SK-N-SH (cell line): Measurements from ENCODE around the gene IGSF5. TPM values are rescaled to one million over a fixed set of nuclear protein-coding genes. Genes with fewer than 3 reads are reported as not detected.
"Not testable (repeated sequence)": the region's sequence is repeated elsewhere in the genome, so short reads cannot be mapped to it uniquely, and the experiment has no call there.

Source experiments
- CTCF ChIA-PET: fragments of 300-600, 350-600 bp; formaldehyde crosslinking; extraction: SDS; loops from one replicate; lab custom pipeline; 2021; lab: Yijun Ruan, JAX
- POLR2A ChIA-PET: fragments of 350-600 bp; sonication (Branson Sonifier 250); formaldehyde crosslinking; extraction: SDS; loops from one replicate; lab custom pipeline; 2020; ENCODE audit warnings: antibody characterized with exemption, inconsistent platforms; lab: Yijun Ruan, JAX
- DNase-seq: peaks from one replicate; pipeline ENCODE4 v3.0.0; 2012
- H2AFZ ChIP-seq: fragments of 200-600 bp; sonication (generic); 2 replicates; pipeline ENCODE4 v1.8.1; 2016; ENCODE audit warnings: antibody characterized with exemption, mild to moderate bottlenecking, low read depth
- H3F3A ChIP-seq: fragments of 200-600 bp; sonication (generic); replicated peaks from 2 replicates; pipeline ENCODE3; 2016; ENCODE audit warnings: antibody characterized with exemption, mild to moderate bottlenecking; ENCODE audit not compliant: insufficient read depth
- H3K27ac ChIP-seq, 2 experiments: fragments of 200-500 bp in 1 of 2; fragments of 200-600 bp in 1 of 2; sonication (Bioruptor generic) in 1 of 2; sonication (generic), shearing (Covaris generic) in 1 of 2; 2 replicates each; pipeline versions ENCODE4 v1.5.1 to v1.6.1; 2014 to 2016; ENCODE audit warnings: low read depth in 2 of 2, inconsistent platforms in 1 of 2, low read length in 1 of 2, mild to moderate bottlenecking in 1 of 2, mixed read lengths in 1 of 2
- H3K27me3 ChIP-seq: fragments of 200-600 bp; sonication (generic), shearing (Covaris generic); 2 replicates; pipeline ENCODE4 v1.6.1; 2016; ENCODE audit warnings: mixed run types; ENCODE audit not compliant: insufficient read depth
- H3K36me3 ChIP-seq, 2 experiments: fragments of 200-500 bp in 1 of 2; fragments of 200-600 bp in 1 of 2; sonication (Bioruptor generic) in 1 of 2; sonication (generic) in 1 of 2; replicated peaks in 1 of 2; 2 replicates each; pipeline versions ENCODE3 to v1.5.1; 2014 to 2016; ENCODE audit warnings: low read length in 1 of 2, mild to moderate bottlenecking in 1 of 2; ENCODE audit not compliant: insufficient read depth in 2 of 2, control insufficient read depth in 1 of 2
- H3K4me1 ChIP-seq, 2 experiments: fragments of 200-500 bp in 1 of 2; fragments of 200-600 bp in 1 of 2; sonication (Bioruptor generic) in 1 of 2; sonication (generic), shearing (Covaris generic) in 1 of 2; 2 replicates each; pipeline versions ENCODE4 v1.5.1 to v1.6.1; 2014 to 2016; ENCODE audit warnings: low read depth in 1 of 2, low read length in 1 of 2, mixed run types in 1 of 2; ENCODE audit not compliant: insufficient read depth in 2 of 2, control insufficient read depth in 1 of 2
- H3K4me2 ChIP-seq: fragments of 200-600 bp; sonication (generic), shearing (Covaris generic); 2 replicates; pipeline ENCODE4 v1.6.1; 2017; ENCODE audit warnings: mixed run types
- H3K4me3 ChIP-seq, 2 experiments: fragments of 200-500 bp in 1 of 2; fragments of 200-600 bp in 1 of 2; sonication (Bioruptor generic) in 1 of 2; sonication (generic), shearing (Covaris generic) in 1 of 2; 2 replicates each; pipeline versions ENCODE4 v1.5.1 to v1.8.1; 2014 to 2016; ENCODE audit warnings: low read depth in 2 of 2, inconsistent platforms in 1 of 2, low read length in 1 of 2, mild to moderate bottlenecking in 1 of 2, mixed read lengths in 1 of 2, moderate library complexity in 1 of 2
- H3K79me2 ChIP-seq: fragments of 200-600 bp; sonication (generic); 2 replicates; pipeline ENCODE4 v1.8.1; 2017; ENCODE audit warnings: mild to moderate bottlenecking; ENCODE audit not compliant: insufficient read depth
- H3K9ac ChIP-seq: fragments of 200-600 bp; sonication (generic); 2 replicates; pipeline ENCODE4 v1.6.1; 2017; ENCODE audit warnings: mixed run types
- H3K9me2 ChIP-seq: fragments of 200-600 bp; sonication (generic); 2 replicates; pipeline ENCODE4 v1.6.1; 2017; ENCODE audit warnings: mixed run types
- H3K9me3 ChIP-seq: fragments of 200-600 bp; sonication (generic); 2 replicates; pipeline ENCODE4 v1.6.1; 2017; ENCODE audit warnings: mixed run types, mild to moderate bottlenecking, moderate library complexity
- H4K20me1 ChIP-seq: fragments of 200-600 bp; sonication (generic); 2 replicates; pipeline ENCODE4 v1.6.1; 2017; ENCODE audit warnings: mild to moderate bottlenecking, mixed run types; ENCODE audit not compliant: insufficient read depth
- EP300 ChIP-seq, 2 experiments: IDR thresholded peaks; 2 replicates each; pipeline versions ENCODE4 v1.4.0 to v1.6.1; 2012; ENCODE audit warnings: borderline replicate concordance in 1 of 2, low read depth in 1 of 2, low read length in 1 of 2
- FOXJ3 ChIP-seq: sonication (generic); formaldehyde crosslinking; IDR thresholded peaks from 2 replicates; pipeline ENCODE4 v1.5.1; 2020; ENCODE audit warnings: mild to moderate bottlenecking, missing genetic modification reagents
- NRF1 ChIP-seq: IDR thresholded peaks from 2 replicates; pipeline ENCODE4 v1.6.1; 2012; ENCODE audit warnings: low read depth, mild to moderate bottlenecking, low read length
- RCOR1 ChIP-seq: fragments of 150-350 bp; IDR thresholded peaks from 2 replicates; pipeline ENCODE4 v1.6.1; 2017; ENCODE audit warnings: antibody characterized with exemption, low read length
- REST ChIP-seq: IDR thresholded peaks from 2 replicates; pipeline ENCODE4 v1.6.1; 2012; ENCODE audit warnings: mild to moderate bottlenecking, low read depth, low read length, moderate library complexity
- WGBS: methylation state at CpG from one replicate; pipeline ENCODE4 v1.1.6; 2017; ENCODE audit warnings: low lambda C conversion rate; 5-methylcytosine and 5-hydroxymethylcytosine counted together
- polyA plus RNA-seq, 3 experiments: library from polyadenylated mRNA; depleted of rRNA; stranded (reverse); fragments of >200 nt; gene quantifications; 2 replicates each; pipeline ENCODE4 v1.2.3, GENCODE V29; 2012

The IGSF5 gene
- polyA plus RNA-seq, 1 of the 3 experiments (the other 2 are of a cell fraction) = 0.08 TPM

- TF ChIP-seq REST (no peak), NRF1 (no peak), EP300 (IDR thresholded peaks at IDR 0.05; ENCODE audit: borderline replicate concordance in 1 of 2, low read depth in 1 of 2, low read length in 1 of 2) (no peak), FOXJ3 (no peak), RCOR1 (no peak)
Measured at GRCh38 chr21:39738566-39738965, 6.4 kb upstream of the IGSF5 start (continued).

- H3K36me3 ChIP-seq, H3K4me3 ChIP-seq, H3K79me2 ChIP-seq, H3F3A ChIP-seq, H3K27me3 ChIP-seq, H3K9me2 ChIP-seq, H4K20me1 ChIP-seq, DNase-seq, H3K9me3 ChIP-seq, POLR2A ChIA-PET, H2AFZ ChIP-seq, H3K4me1 ChIP-seq, H3K27ac ChIP-seq, H3K4me2 ChIP-seq, H3K9ac ChIP-seq: not testable (repeated sequence)
- WGBS = 76% methylated on average over 5 of the region's 5 CpGs
- CTCF ChIA-PET = interaction anchor here (1.7 kb wide), 1 partner anchor 24 kb away, joined by 4 read pairs; no protein-coding TSS in a partner anchor
Measured at GRCh38 chr21:39739531-39739930, 5.5 kb upstream of the IGSF5 start.

GRCh38 chr21:39742561-39742960 lies 2.4 kb upstream of the IGSF5 start:
- DNase-seq, POLR2A ChIA-PET, H3K9me2 ChIP-seq, CTCF ChIA-PET, H3K9ac ChIP-seq, H3K27me3 ChIP-seq, H3F3A ChIP-seq, H3K4me2 ChIP-seq, H3K36me3 ChIP-seq, H2AFZ ChIP-seq, H3K9me3 ChIP-seq, H3K79me2 ChIP-seq, H4K20me1 ChIP-seq, H3K27ac ChIP-seq, H3K4me1 ChIP-seq, H3K4me3 ChIP-seq: not testable (repeated sequence)
- WGBS = 24% methylated on average over 3 of the region's 4 CpGs

- H3K79me2 ChIP-seq, POLR2A ChIA-PET, H4K20me1 ChIP-seq, H3K36me3 ChIP-seq, H3K9me2 ChIP-seq, H3K9me3 ChIP-seq, H3K27me3 ChIP-seq, CTCF ChIA-PET, H3K4me2 ChIP-seq, DNase-seq, H2AFZ ChIP-seq, H3K9ac ChIP-seq, H3K27ac ChIP-seq, H3F3A ChIP-seq, H3K4me3 ChIP-seq, H3K4me1 ChIP-seq: not testable (repeated sequence)
- 38% methylated on average over 8 of the region's 8 CpGs for WGBS
Measured at GRCh38 chr21:39745332-39745731, 349 bp downstream of the IGSF5 start.
